OCI-LY3 (cell line): ENCODE measurements around the gene ARL10.

ENCODE experiments used
- EZH2phosphoT487 ChIP-seq: fragments of 200-600 bp; shearing (Covaris generic); IDR thresholded peaks from 2 replicates; pipeline ENCODE4 v1.6.1; 2018; ENCODE audit warnings: antibody characterized with exemption, mixed run types, low read depth
- TF ChIP-seq, protein P1 (sequence below): fragments of 200-600, 300-600 bp; sonication (generic); IDR thresholded peaks from 2 replicates; pipeline ENCODE4 v1.5.1; 2014; ENCODE audit warnings: antibody characterized with exemption, low read length, low read depth

DNA sequence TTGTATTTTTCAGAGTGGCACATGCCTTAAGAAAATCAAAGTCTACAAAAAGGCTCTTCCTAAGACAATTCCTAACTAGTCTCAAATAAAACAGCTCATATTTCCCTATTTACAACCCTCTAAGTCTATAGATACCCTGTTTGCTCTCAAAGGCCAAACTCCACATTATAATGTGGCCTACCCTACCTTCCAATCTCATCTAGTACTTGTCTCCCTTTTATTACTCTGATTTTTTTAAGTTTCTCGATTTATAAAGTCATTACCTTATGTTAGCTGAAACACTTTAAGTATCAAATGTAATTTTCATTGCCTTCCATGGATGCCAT lies 23.2 kb upstream of the ARL10 start:
- TF ChIP-seq, protein P1, sequence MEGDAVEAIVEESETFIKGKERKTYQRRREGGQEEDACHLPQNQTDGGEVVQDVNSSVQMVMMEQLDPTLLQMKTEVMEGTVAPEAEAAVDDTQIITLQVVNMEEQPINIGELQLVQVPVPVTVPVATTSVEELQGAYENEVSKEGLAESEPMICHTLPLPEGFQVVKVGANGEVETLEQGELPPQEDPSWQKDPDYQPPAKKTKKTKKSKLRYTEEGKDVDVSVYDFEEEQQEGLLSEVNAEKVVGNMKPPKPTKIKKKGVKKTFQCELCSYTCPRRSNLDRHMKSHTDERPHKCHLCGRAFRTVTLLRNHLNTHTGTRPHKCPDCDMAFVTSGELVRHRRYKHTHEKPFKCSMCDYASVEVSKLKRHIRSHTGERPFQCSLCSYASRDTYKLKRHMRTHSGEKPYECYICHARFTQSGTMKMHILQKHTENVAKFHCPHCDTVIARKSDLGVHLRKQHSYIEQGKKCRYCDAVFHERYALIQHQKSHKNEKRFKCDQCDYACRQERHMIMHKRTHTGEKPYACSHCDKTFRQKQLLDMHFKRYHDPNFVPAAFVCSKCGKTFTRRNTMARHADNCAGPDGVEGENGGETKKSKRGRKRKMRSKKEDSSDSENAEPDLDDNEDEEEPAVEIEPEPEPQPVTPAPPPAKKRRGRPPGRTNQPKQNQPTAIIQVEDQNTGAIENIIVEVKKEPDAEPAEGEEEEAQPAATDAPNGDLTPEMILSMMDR, result no peak
- no peak for TF ChIP-seq EZH2phosphoT487
